Inflammatory macrophage treated with lipopolysaccharide for 1 hour (primary cell): ENCODE results near the gene LCN10.
"Not testable (repeated sequence)": the region's sequence is repeated elsewhere in the genome, so short reads cannot be mapped to it uniquely, and the experiment has no call there.

ENCODE experiments used
- DNase-seq, 2 donors: peaks; one replicate each; pipeline ENCODE4 v3.0.0-alpha.2; 2020 to 2022

LCN10 gene

DNA sequence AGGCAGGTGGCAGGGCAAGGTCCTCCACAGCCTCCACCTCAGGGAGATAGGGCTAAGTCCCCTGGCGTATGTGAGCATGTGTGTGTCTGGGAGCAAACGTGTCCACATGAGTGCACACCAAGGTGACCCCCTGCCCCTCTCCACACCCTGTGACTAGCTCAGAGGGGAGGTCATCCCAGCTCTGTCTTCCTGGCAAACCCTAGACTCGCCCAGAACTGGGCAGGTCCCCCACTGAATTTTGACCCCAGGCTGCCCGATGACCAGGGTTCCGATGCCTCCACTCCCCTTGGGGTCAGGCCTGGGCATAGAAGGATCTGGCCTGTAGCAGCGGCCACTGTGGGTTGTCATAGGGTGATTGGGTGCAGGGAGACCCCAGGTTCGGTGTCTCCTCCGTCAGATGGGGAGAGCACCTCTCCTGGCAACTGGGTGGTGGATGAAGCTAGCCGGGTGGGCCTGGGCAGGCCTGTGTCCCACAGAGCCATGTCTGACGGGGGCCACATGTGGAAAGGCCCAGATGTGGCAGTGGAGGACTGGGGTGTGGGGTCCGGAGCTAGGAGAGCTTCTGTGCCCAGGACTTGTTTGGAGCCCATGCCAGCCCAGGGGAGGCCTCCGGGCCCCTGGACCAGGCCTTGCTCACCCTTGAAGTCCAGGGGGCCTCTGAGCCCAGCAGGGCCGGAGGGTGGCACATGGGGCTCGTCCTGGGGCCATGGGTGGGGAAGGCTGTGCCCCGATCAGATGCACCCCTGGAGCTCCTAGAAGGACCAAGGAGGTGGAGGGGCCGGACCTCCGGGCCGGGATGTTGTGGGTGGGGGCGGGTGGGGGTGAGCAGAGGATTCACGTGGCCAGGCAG, 24.2 kb downstream of the LCN10 start:
- no peak for DNase-seq

DNA sequence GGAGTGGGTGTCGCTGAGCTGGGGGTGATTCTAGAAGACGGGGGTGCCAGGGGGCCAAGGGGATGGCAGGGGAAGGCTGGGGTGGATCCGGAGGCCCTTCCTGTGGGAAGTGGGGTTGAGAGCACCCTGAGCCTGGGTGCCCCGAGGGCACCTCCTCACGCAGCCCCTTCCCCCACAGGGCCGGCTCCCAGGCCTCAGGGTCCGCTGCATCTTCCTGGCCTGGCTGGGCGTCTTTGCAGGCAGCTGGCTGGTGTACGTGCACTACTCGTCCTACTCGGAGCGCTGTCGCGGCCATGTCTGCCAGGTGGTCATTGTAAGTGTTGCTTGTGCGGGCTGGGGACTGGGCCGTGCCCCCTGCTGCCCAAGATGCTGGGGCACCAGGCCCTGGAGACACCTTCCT, 25.3 kb downstream of the LCN10 start:
- no peak for DNase-seq

DNA sequence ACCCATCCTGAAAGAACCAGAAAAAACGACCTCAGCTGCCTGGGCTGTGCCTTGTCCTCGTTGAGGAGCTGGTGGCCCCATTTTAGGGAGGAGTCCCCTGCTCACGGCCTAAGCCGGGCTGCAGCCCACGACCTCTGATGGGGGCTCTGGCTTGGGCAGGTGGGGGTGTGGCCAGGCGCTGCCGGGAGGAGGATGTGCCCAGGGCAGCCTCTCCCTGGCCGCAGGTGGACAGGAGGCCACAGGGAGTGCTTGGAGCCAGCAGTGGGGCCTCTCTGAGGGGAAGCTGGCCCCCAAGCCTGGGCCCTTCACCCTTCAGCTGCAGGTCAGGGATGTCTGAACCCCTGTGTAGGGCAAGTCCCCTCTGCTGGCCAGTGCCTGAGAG, 27.9 kb downstream of the LCN10 start:
- DNase-seq = no peak

DNA sequence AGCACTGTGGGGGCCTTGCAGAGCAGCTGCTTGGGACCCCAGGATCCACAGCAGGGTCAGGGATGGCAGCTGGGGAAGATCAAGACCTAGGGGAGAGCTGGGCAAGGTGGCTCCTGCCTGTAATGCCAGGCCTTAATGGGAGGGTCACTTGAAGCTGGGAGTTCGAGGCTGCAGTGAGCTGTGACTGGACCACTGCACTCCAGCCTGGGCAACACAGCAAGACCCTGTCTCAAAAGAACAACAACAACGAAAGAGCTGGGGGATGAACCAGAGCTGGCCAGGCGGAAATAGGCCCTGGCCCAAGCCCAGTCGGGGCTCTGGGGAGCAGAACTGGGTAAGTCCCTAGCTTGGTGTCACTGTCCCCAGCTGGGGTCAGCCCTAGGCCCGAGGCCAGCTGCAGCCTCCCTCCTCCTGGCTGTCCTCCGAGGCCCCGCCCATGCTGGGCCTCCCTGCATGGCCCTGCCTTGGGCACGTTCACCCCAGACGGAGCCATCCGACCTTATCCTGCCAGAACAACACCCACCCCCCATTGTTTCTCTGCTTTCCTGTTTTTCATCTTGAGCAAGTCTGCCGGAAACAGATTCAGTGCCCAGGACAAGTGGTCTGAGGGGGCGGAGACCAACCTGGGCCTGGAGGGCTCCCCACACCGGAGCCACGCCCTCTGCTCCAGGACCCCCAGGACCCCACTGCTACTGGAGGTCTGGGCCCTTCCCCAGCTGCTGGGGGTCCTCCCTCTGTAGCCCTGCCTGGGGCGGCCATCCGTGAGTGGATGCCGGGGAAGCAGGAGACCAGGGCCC, 28.4 kb downstream of the LCN10 start:
- no peak for DNase-seq

DNA sequence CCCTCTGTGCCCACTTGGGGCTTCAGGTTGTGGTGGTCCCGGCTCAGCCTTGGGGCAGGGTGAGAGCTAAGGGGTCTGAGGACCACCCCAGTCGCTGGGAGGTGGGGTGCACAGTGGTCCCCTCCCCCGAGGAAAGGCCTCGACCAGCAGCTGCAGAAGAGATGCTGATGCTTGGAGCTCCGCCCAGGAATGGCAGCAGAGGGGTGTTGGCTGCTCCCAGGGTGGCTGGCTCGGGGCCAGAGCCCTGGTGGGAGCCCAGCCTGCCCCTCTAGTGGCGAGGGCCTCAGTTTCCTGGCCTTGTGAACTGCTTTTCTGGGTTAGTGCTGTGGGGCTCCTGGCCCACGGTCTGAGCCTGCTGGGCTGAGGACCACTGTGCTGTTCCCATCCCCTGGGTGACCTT, 29.2 kb downstream of the LCN10 start:
- no peak for DNase-seq

DNA sequence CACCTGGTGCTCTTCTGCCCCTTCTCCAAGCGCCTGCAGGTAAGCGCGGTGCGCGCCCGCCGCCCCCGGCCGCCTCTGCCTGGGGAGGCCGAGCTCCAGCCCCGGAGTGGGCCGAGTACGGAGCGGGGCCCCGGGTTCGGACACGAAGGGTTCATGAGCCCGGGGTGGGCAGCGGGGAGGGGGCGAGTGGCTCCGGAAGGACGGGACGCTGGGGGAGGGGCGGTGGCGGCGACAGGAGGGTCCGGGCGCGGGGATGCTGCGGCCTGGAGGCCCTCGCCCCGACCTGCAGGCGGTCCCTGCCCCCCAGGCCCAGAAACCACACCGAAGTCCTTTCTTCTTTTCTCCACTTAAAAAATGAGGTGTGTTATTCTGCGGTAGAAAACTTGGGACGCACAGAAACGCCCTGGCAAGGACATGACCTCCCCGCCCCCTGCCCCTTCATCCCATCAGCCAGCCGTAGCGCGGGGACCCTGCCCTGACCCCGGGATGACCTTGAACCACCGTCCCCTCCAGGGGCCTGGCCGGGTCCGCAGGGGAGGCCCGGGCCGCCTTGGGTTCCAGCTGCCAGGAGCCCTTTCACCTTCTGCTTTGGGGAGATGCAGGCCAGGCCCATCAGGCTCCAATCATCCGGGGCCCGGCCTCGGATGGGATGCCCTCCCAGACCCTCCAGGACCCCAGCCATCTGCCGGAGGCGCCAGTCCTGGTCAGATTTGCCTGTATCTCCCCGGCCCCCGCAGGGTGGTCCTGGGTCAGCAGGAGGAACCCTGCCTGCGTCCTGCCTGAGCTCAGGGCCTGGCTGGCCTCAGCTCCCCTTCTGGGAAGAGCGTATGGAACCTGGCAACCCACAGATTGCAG, 29.8 kb downstream of the LCN10 start:
- DNase-seq = no peak

DNA sequence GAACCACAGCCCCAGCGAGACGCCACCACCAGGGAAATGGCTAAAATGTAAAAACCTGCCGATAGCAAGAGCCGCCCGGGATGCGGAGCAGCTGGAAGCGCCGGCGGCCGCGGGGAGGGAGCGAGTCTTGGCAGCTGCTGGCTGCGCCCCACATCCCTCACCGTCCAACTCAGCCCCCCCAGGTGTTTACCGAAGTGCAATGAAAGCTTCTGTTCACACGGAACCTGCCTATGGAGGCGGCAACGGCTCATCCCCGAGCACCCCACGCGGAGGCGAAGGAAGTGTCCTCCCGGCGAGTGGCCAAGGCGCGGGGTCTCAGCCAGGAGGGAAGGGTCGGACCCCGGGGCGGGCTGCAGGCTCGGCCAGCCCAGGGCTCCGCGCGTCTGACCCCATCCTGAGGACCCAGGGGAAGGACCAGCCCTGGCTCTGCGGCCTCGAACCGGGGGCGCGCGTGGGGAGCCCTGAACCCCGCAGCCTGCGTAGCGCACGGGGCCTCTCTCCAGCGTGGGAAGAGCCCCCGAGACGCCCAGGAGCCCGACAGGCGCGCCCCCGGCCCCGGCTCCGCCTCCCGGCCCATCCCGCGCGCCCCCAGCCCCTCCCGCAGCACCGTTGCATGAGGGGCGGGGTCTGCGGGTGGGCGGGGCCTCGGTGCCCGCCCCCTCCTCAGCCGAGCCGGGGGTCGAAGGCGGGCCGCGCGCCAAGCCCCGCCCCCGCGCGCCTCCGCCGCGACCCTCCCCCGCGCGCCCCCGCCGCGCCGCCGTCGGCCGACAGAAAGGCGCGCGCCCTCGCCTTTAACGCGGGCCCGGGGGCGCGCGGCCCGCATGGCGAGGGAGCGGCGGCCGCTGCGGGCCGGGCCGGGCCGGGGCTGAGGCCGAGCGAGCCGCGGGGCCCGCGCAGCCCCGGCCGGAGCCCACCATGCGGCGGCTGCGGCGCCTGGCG, 30.7 kb downstream of the LCN10 start, which contains the start of gene DIPK1B:
Gene DIPK1B (plus strand): TSS at position 822 of the 939 bp plus-strand sequence. CDS start 94 bp downstream, at position 916.
- DNase-seq = no peak

DNA sequence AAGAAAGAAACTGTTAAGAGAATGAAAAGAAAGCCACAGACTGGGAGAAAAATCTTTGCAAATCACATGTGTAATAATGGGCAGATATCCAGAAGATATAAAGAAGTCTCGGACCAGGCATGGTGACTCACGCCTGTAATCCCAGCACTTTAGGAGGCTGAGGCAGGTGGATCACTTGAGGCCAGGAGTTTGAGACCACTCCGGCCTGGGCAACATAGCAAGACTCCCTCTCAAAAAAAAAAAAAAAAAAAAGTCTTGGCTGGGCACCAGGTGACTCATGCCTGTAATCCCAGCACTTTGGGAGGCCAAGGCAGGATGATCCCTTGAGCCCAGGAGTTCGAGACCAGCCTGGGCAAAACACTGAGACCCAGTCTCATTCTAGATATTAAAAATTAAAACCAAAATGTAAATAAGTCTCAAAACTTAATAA, 31.5 kb downstream of the LCN10 start:
- not testable (repeated sequence) for DNase-seq

DNA sequence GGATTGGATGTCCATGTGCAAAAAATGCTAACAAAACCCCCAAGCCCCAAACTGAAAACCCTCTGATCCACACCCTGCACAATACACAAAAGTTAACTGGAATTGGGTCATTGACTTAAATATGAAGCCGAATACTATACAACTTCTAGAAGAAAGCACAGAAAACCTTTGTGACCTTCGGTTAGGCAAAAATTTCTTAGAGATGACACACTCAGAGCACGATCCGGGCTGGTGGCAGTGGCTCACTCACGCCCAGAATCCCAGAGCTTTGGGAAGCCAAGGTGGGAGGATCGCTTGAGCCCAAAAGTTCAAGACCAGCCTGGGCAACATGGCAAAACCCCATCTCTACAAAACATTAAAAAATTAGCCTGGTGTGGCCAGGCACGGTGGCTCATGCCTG, 32.2 kb downstream of the LCN10 start:
- no peak for DNase-seq

DNA sequence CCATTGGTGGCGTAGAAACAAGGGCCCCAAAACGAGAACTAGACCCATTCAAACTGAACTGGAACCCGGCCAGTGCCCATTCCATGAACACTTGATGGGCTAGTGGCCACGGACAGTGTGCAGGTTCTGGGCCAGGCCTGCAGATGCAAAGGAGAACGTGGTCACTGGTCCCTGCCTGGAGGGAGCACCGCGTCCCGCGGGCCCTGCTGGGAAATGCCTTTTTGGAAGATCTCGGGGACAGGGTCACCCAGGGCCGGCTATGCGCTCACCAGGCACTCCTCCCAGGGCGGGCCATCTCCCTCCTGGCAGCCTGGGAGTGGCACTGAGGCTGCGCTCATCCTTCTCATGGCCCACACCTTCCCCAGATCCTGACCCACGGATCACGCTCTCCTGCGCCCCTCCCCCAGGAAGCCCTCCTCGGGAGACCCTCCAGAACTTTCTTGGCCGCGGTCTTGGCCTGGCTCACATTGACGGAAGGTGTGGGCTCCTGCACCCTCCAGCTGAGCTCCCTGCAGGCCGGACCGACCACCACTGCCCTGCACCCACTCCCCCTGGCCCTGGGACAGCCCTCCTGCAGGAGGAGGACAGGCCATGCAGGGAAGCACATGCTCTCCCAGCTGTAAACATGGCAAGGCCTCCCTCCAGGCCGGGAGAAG, 33.2 kb downstream of the LCN10 start:
- no peak for DNase-seq

DNA sequence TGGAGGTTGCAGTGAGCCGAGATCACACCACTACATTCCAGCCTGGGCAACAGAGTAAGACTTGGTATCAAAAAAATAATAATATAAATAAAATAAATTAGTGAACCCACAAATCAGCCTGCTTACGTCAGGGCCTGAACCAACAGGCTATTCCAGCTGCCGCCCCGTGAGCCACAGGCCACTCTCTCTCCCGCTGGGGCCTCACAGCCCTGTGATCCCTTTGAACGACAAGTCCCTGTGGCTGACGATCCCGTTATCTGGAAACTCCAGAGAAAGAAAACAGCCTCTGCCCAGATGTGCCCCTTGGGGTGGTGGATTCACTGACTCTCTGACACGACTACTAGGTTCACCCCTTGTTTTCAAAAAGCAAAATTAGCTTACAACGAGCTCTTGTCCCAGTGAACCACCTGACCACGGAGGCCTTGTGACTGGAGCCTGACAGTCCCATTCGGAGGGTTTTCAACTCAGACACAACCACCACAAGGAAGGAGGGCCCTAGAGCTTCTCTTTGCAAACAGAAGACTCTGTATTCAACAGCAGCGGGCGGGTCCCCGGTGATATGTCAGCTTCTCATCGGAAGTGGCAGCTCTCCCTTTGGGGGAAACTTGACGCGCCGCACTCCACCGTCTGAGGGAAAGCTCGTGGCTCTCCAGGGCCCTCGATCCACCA, 34.8 kb downstream of the LCN10 start:
- no peak for DNase-seq

DNA sequence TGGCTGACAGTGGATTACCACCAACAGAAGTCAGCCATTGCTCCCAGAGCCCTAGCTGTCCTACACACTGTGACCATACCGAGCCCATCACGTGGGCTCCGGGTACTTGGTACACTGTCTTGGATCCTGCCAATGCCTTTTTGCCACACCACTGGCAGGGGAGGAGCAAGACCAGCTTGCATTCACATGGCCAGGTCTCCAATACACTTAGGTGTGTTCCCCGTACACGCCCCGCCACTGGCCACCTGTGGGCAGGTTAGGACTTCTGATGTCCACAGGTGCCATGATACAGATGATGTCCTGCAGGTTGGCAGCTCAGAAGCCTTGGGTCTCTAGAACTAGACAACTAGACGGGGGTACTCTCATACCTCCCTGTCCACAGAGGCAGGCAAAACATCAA, 35.7 kb downstream of the LCN10 start:
- no peak for DNase-seq

DNA sequence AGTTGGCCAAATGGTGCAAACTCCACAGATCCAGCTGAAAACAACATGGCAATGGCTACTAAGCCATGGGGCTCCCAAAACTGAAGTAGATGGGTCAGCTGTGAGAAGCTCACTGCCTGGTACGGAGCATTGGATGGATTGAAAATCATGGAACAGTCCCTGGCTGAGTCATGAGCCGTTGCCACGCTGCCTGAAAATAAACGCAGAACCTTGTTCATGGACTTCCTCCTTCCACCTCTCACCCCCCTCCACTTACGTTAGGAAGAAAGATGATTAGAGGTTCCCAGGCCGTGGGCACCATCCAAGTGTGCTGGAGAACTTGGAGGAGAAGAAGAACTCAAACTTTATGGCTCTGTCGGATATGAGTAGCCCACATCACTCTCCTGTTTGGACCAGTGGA, 37.2 kb downstream of the LCN10 start:
- DNase-seq = peak; percentile 33 to 54

DNA sequence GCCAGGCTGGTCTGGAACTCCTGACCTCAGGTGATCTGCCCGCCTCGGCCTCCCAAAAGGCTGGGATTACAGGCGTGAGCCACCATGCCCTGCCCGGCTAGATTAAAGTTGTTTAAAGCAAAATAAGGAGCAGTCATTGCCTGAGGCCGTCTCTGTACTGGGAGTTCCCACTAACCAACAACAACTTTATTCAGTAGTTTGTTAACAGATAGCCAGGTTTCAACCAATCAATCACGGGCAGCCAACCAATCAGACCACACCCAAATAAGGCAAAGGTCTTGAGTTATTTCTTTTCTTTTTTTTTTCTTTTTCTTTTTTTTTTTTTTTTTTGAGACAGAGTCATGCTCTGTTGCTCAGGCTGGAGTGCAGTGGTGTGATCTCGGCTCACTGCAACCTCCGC, 38.0 kb downstream of the LCN10 start:
- DNase-seq = not testable (repeated sequence)

DNA sequence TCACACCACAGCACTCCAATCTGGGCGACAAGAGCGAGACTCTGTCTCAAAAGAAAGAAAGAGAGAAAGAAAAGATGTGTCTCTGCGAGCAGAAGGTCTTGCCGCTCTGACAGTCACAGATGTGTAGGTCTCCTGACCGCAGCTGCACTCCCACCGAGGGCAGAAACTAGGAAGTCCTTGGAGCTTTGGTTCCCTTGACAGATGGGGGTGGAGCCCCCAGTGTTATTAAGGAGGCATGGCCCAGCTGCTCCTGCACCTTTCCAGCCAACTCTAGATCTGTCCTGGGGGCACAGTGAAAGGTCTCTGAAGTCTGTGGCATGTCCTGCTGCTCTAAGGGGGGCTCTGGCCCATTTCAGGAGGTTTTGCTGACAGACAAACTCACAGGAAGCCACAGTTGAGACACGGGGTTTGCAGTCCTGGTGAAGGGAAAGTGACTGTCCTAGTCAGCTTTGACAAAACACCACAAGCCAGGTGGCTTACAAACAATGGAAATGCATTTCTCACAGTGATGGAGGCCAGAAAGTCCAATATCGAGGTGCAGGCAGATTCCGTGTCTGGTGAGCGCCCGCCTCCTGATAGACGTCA, 39.4 kb downstream of the LCN10 start:
- DNase-seq = peak; percentile 42 to 65

DNA sequence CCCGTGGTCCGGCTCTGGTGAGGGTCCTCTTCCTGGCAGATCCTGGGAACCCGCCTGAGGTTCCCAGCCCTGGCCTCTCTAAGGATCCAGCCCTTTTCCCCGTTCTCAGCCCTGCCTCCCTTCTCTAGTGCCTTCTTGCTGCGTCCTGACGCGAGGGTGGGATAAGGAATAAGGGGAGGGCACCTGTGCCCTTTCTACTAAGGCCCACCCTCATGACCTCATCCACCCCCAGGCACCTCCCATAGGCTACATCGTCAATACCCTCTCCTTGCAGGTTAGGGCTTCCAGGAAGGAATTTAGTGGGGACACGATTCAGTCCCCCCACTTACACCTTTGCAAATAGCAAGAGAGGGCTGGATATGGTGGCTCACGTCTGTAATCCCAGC, 41.1 kb downstream of the LCN10 start:
- DNase-seq = no peak

DNA sequence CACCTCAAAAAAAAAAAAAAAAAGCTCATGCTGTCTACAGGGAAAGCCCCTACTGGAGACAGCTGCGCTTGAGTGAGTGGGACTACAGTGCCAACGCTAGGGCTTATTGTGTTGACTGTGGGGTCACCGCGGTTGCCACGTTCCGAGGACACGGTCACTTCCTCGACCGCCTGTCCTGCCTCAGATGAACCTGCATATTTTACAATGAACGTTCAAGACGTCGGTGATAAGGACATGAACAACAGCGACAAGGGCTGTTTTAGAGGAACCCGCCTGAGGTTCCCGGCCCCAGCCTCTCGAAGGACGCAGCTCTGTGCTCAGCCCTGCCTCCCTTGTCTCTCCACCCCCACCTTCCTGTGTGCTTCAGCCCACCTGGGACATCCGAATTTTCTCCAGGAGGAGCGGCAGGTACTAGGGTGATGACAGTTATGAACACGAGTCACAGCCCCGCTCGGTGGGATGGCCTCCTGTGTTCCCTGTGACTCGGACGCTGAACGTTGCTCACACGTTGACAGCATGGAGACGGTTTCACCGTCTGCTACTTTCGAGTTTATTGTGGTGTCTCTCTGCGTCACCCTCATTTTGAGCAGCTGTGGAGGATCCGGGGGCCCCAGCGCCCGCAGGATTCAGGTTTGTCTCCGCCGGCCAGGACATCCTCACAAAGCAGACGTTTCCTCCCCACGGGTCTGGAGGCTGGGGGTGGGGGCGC, 41.6 kb downstream of the LCN10 start:
- DNase-seq = peak; percentile 57 to 79

DNA sequence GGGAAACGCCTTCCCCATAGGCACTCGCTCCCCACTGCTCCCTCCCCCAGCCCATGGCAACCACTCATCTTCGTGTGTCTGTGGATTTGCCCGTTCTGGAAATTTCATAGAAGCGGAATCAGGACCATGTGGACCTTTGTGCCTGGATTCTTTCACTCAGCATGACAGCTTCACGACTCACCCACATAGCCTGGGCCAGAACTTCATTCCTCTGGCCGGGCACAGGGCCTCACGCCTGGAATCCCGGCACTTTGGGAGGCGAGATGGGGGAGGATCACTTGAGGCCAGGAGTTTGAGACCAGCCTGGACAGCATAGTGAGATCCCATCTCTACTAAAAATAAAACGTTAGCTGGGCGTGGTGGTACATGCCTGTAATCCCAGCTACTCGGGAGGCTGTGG, 42.4 kb downstream of the LCN10 start:
- DNase-seq = no peak

DNA sequence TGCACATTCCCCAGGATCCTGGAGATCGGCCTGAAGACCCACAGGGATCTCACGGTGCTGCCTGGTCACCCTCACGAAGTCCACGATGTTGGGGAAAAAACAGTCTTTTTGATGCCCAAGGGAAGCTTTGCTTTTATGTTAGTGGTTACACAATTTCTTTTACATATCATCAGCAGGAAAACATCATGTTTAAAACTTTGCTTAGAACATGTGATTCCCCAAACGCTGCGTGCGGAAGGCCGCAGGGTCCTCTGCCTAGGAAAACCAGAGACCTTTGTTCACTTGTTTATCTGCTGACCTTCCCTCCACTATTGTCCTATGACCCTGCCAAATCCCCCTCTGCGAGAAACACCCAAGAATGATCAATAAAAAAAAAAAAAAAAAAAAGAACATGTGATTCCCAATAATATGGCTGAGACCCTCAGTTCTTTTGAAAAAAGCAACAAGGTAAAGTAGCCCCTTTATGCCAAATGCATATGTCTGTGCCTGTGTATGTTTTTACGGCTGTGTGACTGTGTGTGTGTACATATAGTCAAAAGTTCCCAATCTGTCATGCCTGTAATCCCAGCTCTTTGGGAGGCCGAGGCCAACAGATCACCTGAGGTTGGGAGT, 44.0 kb downstream of the LCN10 start:
- DNase-seq = no peak
